HEK293 (cell line): ENCODE measurements around the gene ATAD1.
A peak's percentile ranks its signal among the peaks of the same experiment; 100 is the strongest.

Source experiments
- CTCF ChIA-PET: fragments of 350-600 bp; formaldehyde crosslinking; extraction: SDS; loops from one replicate; lab custom pipeline; 2021; ENCODE audit warnings: antibody characterized with exemption; lab: Yijun Ruan, JAX
- POLR2A ChIA-PET: fragments of 300-600 bp; formaldehyde crosslinking; extraction: SDS; loops from one replicate; lab custom pipeline; 2020; ENCODE audit warnings: antibody characterized with exemption, inconsistent platforms; lab: Yijun Ruan, JAX
- H3K27ac ChIP-seq: fragments of 200-500 bp; sonication (Bioruptor generic); 2 replicates; pipeline ENCODE4 v1.5.1; 2014; ENCODE audit warnings: low read depth, low read length, control low read depth, inconsistent platforms; ENCODE audit errors: extremely low read depth
- H3K36me3 ChIP-seq, 2 experiments: fragments of 200-500 bp in 1 of 2; sonication (Bioruptor generic) in 1 of 2; 1 replicate in 1 of 2; 2 replicates in 1 of 2; pipeline ENCODE4 v1.5.1; 2014 to 2017; ENCODE audit warnings: inconsistent platforms in 2 of 2, low read length in 2 of 2; ENCODE audit not compliant: control insufficient read depth in 2 of 2, insufficient read depth in 1 of 2
- H3K4me1 ChIP-seq: fragments of 200-500 bp; sonication (Bioruptor generic); 2 replicates; pipeline ENCODE4 v1.5.1; 2014; ENCODE audit warnings: mild to moderate bottlenecking, low read length, inconsistent platforms; ENCODE audit not compliant: control insufficient read depth, insufficient read depth
- H3K4me3 ChIP-seq: 2 replicates; pipeline ENCODE4 v1.5.1; 2011; ENCODE audit warnings: low read depth, mild to moderate bottlenecking, control low read depth, low read length, moderate library complexity
- H3K9me3 ChIP-seq: fragments of 200-500 bp; sonication (Bioruptor generic); 2 replicates; pipeline ENCODE4 v1.5.1; 2014; ENCODE audit warnings: low read depth, low read length, inconsistent platforms; ENCODE audit not compliant: control insufficient read depth, insufficient read depth
- FEZF1 ChIP-seq: fragments of 450-650 bp; formaldehyde crosslinking; IDR thresholded peaks from 2 replicates; pipeline ENCODE4 v1.5.1; 2016; ENCODE audit warnings: missing biosample characterization, missing genetic modification characterization
- KLF16 ChIP-seq: fragments of 450-650 bp; formaldehyde crosslinking; IDR thresholded peaks from 2 replicates; pipeline ENCODE4 v1.5.1; 2017; ENCODE audit warnings: missing biosample characterization, missing genetic modification characterization
- MZF1 ChIP-seq: fragments of 450-650 bp; formaldehyde crosslinking; IDR thresholded peaks from 2 replicates; pipeline ENCODE4 v1.5.1; 2017; ENCODE audit warnings: missing biosample characterization, missing genetic modification characterization, borderline replicate concordance
- PRDM1 ChIP-seq: fragments of 450-650 bp; formaldehyde crosslinking; IDR thresholded peaks from 2 replicates; pipeline ENCODE4; 2016; ENCODE audit warnings: missing biosample characterization, missing genetic modification characterization
- REPIN1 ChIP-seq: fragments of 450-650 bp; formaldehyde crosslinking; IDR thresholded peaks from 2 replicates; pipeline ENCODE4 v1.5.1; 2017; ENCODE audit warnings: missing biosample characterization, missing genetic modification characterization, low read depth
- WT1 ChIP-seq: fragments of 450-650 bp; formaldehyde crosslinking; IDR thresholded peaks from 2 replicates; pipeline ENCODE4 v1.5.1; 2016; ENCODE audit warnings: missing biosample characterization, missing genetic modification characterization
- YY2 ChIP-seq: fragments of 450-650 bp; formaldehyde crosslinking; IDR thresholded peaks from 2 replicates; pipeline ENCODE4 v1.5.1; 2016; ENCODE audit warnings: missing biosample characterization, missing genetic modification characterization
- ZFP3 ChIP-seq: fragments of 450-650 bp; formaldehyde crosslinking; IDR thresholded peaks from 2 replicates; pipeline ENCODE4 v1.5.1; 2016; ENCODE audit warnings: low read depth, missing biosample characterization, missing genetic modification characterization
- ZNF140 ChIP-seq: fragments of 450-650 bp; formaldehyde crosslinking; IDR thresholded peaks from 2 replicates; pipeline ENCODE4 v1.5.1; 2016; ENCODE audit warnings: missing biosample characterization, missing genetic modification characterization
- ZNF2 ChIP-seq: fragments of 450-650 bp; formaldehyde crosslinking; IDR thresholded peaks from 2 replicates; pipeline ENCODE4 v1.5.1; 2016; ENCODE audit warnings: missing biosample characterization, missing genetic modification characterization
- ZNF324 ChIP-seq: fragments of 450-650 bp; formaldehyde crosslinking; IDR thresholded peaks from 2 replicates; pipeline ENCODE4 v1.5.1; 2016; ENCODE audit warnings: missing biosample characterization, missing genetic modification characterization
- ZNF335 ChIP-seq: fragments of 450-650 bp; formaldehyde crosslinking; conservative IDR thresholded peaks from 2 replicates; pipeline ENCODE4 v1.5.1; 2016; ENCODE audit warnings: missing biosample characterization, missing genetic modification characterization
- ZNF571 ChIP-seq: fragments of 450-650 bp; formaldehyde crosslinking; IDR thresholded peaks from 2 replicates; pipeline ENCODE4 v1.5.0; 2017; ENCODE audit warnings: missing biosample characterization, missing genetic modification characterization
- ZNF596 ChIP-seq: fragments of 450-650 bp; IDR thresholded peaks from 2 replicates; pipeline ENCODE4 v1.5.0; 2018; ENCODE audit warnings: missing biosample characterization, mild to moderate bottlenecking, missing genetic modification characterization, moderate library complexity
- ZSCAN23 ChIP-seq: fragments of 450-650 bp; formaldehyde crosslinking; IDR thresholded peaks from 2 replicates; pipeline ENCODE4 v1.5.1; 2016; ENCODE audit warnings: missing biosample characterization, missing genetic modification characterization
- ZXDB ChIP-seq: fragments of 450-650 bp; formaldehyde crosslinking; IDR thresholded peaks from 2 replicates; pipeline ENCODE4 v1.5.1; 2016; ENCODE audit warnings: missing biosample characterization, missing genetic modification characterization
- TF ChIP-seq, protein P1 (sequence below): fragments of 450-650 bp; formaldehyde crosslinking; IDR thresholded peaks from 2 replicates; pipeline ENCODE4 v1.5.1; 2017; ENCODE audit warnings: missing biosample characterization, missing genetic modification characterization
- TF ChIP-seq, protein P2 (sequence below): fragments of 450-650 bp; formaldehyde crosslinking; IDR thresholded peaks from 2 replicates; pipeline ENCODE4 v1.5.1; 2017; ENCODE audit warnings: missing biosample characterization, mild to moderate bottlenecking, missing genetic modification characterization, moderate library complexity
- TF ChIP-seq, protein P3 (sequence below): sonication (generic); formaldehyde crosslinking; IDR thresholded peaks from 2 replicates; pipeline ENCODE4 v1.8.1; 2022; ENCODE audit warnings: mild to moderate bottlenecking, moderate library complexity, missing genetic modification reagents
- TF ChIP-seq, protein P4 (sequence below): fragments of 450-650 bp; formaldehyde crosslinking; IDR thresholded peaks from 2 replicates; pipeline ENCODE4 v1.5.1; 2016; ENCODE audit warnings: missing biosample characterization, missing genetic modification characterization
- TF ChIP-seq, protein P5 (sequence below): fragments of 450-650 bp; formaldehyde crosslinking; IDR thresholded peaks from 2 replicates; pipeline ENCODE4; 2016; ENCODE audit warnings: missing biosample characterization, missing genetic modification characterization
- TF ChIP-seq, protein P6 (sequence below): fragments of 450-650 bp; formaldehyde crosslinking; IDR thresholded peaks from 2 replicates; pipeline ENCODE4 v1.5.1; 2016; ENCODE audit warnings: missing biosample characterization, missing genetic modification characterization

Gene ATAD1

DNA sequence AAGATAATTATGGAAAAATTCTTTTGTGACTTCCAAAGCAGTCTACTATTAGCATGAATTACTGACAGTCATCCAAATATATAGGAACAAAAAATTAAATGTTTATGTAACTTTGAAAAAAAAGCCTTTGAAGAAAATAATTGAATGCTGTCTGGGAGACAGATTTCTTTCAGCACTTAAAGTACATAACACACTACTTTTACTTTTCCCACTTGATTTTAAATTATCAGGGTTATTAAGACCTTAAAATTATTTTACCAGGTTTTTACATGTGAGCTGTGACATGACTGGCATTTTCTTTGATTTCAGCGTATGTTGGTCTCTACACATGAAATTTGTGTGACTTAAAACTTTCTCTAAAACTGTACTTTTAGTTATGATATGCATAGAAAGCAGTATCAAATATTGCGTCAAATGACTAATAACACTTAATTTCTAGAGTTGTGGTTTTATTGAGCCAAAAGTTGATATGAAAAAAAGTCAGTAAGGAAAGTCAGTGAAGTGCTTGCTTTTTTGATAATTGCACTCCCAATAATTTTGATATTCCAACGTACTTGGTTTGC is 48.5 kb upstream of the ATAD1 start:
- Histone ChIP-seq H3K27ac (no peak overlapping the region), H3K4me3 (peak overlapping the region; percentile 60), H3K9me3 (no peaks in the 10 kb centered on the region), H3K36me3 (no peaks in the 10 kb centered on the region), H3K4me1 (peaks cover 13% of the 10 kb centered on the region)
- POLR2A ChIA-PET = interaction anchor here (1.1 kb wide), 1 partner anchor 248 kb away, joined by 4 read pairs; no protein-coding TSS in a partner anchor
- CTCF ChIA-PET = interaction anchor here (0.6 to 0.7 kb wide), 2 partner anchors 301 to 336 kb away, joined by 3 read pairs; no protein-coding TSS in a partner anchor
- TF ChIP-seq ZNF2 (tag by site-specific recombination) = no peak
- TF ChIP-seq, protein P1, sequence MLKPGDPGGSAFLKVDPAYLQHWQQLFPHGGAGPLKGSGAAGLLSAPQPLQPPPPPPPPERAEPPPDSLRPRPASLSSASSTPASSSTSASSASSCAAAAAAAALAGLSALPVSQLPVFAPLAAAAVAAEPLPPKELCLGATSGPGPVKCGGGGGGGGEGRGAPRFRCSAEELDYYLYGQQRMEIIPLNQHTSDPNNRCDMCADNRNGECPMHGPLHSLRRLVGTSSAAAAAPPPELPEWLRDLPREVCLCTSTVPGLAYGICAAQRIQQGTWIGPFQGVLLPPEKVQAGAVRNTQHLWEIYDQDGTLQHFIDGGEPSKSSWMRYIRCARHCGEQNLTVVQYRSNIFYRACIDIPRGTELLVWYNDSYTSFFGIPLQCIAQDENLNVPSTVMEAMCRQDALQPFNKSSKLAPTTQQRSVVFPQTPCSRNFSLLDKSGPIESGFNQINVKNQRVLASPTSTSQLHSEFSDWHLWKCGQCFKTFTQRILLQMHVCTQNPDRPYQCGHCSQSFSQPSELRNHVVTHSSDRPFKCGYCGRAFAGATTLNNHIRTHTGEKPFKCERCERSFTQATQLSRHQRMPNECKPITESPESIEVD (tag by site-specific recombination) = peak; percentile 45
- no peak for TF ChIP-seq WT1
- TF ChIP-seq ZNF335 (tag by site-specific recombination) = no peak
- peak; percentile 92 for TF ChIP-seq PRDM1 (tag by site-specific recombination)
- TF ChIP-seq REPIN1 (tag by site-specific recombination) = no peak
- TF ChIP-seq ZNF596 (tag by site-specific recombination) = no peak
- TF ChIP-seq MZF1 (tag by site-specific recombination) = no peak
- no peak for TF ChIP-seq ZNF140
- no peak for TF ChIP-seq ZNF571 (tag by site-specific recombination)

DNA sequence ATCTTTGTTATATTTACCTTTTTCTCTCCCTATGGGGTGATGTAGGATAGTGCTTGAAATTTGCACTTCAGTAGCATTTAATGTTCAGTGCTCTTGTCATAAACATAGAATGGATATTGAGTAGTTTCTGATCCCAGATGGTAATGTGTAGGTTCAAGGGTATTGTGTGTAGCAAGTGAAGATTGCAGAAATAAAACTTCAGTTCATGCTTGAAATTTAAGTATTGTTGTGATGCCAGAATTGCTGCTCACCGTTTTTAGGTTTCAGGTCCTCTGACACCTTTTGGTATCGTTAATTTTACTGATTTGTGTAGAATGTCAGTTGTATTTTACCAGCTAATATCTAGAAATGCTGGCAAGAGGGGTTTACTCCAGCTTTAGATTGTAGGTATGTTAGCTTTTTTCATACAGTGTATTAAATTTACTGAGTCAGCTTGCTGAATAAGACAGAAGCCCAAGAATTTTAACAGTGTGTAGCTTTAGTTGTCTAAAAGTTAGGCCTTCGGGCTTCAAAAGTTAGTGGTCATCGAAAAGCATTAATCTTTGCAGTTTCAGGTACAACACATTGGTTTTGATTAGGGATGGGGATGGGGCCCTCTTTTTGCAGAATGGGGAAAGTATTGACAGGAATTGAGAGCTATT is 47.3 kb upstream of the ATAD1 start:
- no peaks in the 10 kb centered on the region for H3K9me3 ChIP-seq
- H3K27ac ChIP-seq = peak overlapping the region; percentile 99; the same call in 1 of the 2 replicates
- ChIA-PET CTCF (interaction anchor here (0.7 kb wide), 1 partner anchor 302 kb away, joined by 3 read pairs; no protein-coding TSS in a partner anchor), POLR2A (interaction anchor here (1.1 to 2.0 kb wide), 3 partner anchors 9 to 249 kb away, joined by 3 to 5 read pairs (median 4); no protein-coding TSS in a partner anchor)
- H3K4me3 ChIP-seq = peak overlapping the region; percentile 60
- no peaks in the 10 kb centered on the region for H3K36me3 ChIP-seq
- peaks cover 15% of the 10 kb centered on the region for H3K4me1 ChIP-seq
- TF ChIP-seq, protein P2, sequence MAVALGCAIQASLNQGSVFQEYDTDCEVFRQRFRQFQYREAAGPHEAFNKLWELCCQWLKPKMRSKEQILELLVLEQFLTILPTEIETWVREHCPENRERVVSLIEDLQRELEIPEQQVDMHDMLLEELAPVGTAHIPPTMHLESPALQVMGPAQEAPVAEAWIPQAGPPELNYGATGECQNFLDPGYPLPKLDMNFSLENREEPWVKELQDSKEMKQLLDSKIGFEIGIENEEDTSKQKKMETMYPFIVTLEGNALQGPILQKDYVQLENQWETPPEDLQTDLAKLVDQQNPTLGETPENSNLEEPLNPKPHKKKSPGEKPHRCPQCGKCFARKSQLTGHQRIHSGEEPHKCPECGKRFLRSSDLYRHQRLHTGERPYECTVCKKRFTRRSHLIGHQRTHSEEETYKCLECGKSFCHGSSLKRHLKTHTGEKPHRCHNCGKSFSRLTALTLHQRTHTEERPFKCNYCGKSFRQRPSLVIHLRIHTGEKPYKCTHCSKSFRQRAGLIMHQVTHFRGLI (tag by site-specific recombination) = no peak
- TF ChIP-seq, protein P3, sequence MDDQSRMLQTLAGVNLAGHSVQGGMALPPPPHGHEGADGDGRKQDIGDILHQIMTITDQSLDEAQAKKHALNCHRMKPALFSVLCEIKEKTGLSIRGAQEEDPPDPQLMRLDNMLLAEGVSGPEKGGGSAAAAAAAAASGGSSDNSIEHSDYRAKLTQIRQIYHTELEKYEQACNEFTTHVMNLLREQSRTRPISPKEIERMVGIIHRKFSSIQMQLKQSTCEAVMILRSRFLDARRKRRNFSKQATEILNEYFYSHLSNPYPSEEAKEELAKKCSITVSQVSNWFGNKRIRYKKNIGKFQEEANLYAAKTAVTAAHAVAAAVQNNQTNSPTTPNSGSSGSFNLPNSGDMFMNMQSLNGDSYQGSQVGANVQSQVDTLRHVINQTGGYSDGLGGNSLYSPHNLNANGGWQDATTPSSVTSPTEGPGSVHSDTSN (CRISPR knock-in tag) = no peak
- TF ChIP-seq, protein P4, sequence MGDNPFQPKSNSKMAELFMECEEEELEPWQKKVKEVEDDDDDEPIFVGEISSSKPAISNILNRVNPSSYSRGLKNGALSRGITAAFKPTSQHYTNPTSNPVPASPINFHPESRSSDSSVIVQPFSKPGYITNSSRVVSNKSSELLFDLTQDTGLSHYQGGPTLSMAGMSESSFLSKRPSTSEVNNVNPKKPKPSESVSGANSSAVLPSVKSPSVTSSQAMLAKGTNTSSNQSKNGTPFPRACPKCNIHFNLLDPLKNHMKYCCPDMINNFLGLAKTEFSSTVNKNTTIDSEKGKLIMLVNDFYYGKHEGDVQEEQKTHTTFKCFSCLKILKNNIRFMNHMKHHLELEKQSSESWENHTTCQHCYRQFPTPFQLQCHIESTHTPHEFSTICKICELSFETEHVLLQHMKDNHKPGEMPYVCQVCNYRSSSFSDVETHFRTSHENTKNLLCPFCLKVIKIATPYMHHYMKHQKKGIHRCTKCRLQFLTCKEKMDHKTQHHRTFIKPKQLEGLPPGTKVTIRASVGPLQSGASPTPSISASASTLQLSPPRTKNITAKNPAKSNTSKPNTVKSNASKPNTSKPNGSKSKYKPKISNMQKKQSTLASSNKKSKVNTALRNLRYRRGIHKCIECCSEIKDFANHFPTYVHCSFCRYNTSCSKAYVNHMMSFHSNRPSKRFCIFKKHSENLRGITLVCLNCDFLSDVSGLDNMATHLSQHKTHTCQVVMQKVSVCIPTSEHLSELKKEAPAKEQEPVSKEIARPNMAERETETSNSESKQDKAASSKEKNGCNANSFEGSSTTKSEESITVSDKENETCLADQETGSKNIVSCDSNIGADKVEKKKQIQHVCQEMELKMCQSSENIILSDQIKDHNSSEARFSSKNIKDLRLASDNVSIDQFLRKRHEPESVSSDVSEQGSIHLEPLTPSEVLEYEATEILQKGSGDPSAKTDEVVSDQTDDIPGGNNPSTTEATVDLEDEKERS (tag by site-specific recombination) = no peak
- no peak for TF ChIP-seq YY2 (tag by site-specific recombination)
- TF ChIP-seq, protein P5, sequence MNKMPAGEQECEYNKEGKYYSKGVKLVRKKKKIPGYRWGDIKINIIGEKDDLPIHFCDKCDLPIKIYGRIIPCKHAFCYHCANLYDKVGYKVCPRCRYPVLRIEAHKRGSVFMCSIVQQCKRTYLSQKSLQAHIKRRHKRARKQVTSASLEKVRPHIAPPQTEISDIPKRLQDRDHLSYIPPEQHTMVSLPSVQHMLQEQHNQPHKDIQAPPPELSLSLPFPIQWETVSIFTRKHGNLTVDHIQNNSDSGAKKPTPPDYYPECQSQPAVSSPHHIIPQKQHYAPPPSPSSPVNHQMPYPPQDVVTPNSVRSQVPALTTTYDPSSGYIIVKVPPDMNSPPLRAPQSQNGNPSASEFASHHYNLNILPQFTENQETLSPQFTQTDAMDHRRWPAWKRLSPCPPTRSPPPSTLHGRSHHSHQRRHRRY (tag by site-specific recombination) = no peak
- no peak for TF ChIP-seq FEZF1 (tag by site-specific recombination)
- no peak for TF ChIP-seq KLF16
- no peak for TF ChIP-seq ZXDB (tag by site-specific recombination)
- no peak for TF ChIP-seq ZFP3 (tag by site-specific recombination)
- TF ChIP-seq, protein P6, sequence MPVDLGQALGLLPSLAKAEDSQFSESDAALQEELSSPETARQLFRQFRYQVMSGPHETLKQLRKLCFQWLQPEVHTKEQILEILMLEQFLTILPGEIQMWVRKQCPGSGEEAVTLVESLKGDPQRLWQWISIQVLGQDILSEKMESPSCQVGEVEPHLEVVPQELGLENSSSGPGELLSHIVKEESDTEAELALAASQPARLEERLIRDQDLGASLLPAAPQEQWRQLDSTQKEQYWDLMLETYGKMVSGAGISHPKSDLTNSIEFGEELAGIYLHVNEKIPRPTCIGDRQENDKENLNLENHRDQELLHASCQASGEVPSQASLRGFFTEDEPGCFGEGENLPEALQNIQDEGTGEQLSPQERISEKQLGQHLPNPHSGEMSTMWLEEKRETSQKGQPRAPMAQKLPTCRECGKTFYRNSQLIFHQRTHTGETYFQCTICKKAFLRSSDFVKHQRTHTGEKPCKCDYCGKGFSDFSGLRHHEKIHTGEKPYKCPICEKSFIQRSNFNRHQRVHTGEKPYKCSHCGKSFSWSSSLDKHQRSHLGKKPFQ (tag by site-specific recombination) = no peak
- no peak for TF ChIP-seq ZNF324
- TF ChIP-seq ZSCAN23 (tag by site-specific recombination) = no peak
- no peak for TF ChIP-seq WT1
- TF ChIP-seq ZNF140 = no peak
